Measurements from ENCODE around the gene JAZF1.

Gene JAZF1

GRCh38 chr7:28133872-28134271, 46.7 kb downstream of the JAZF1 start:
- Histone ChIP-seq H3K4me1 (ENCODE audit: control insufficient read depth, low read length) (peaks cover 28% of the 10 kb centered on the region), H3K27ac (ENCODE audit: low read depth, low read length) (no peak overlapping the region), H3F3A (ENCODE audit: control insufficient read depth, insufficient read depth) (no peaks in the 10 kb centered on the region), H3K79me2 (ENCODE audit: control insufficient read depth, low read length) (peaks cover 87% of the 10 kb centered on the region), H4K20me1 (ENCODE audit: control insufficient read depth, insufficient read depth, low read depth, low read length) (no peaks in the 10 kb centered on the region), H3K4me3 (ENCODE audit: low read length) (no peak overlapping the region), H3K36me3 (ENCODE audit: control insufficient read depth, low read length) (peaks cover 10% of the 10 kb centered on the region), H3K4me2 (ENCODE audit: low read length) (no peak overlapping the region), H3K9me2 (replicated peaks; ENCODE audit: control insufficient read depth, low read length) (no peaks in the 10 kb centered on the region), H3K9me3 (ENCODE audit: control insufficient read depth, insufficient read depth, low read length) (no peaks in the 10 kb centered on the region), H3K27me3 (ENCODE audit: control insufficient read depth, low read length) (no peaks in the 10 kb centered on the region)
- TF ChIP-seq CTCF (IDR thresholded peaks at IDR 0.05; ENCODE audit: low read depth, low read length, poor library complexity, severe bottlenecking): no peak
- TF ChIP-seq EZH2phosphoT487 (IDR thresholded peaks at IDR 0.05; ENCODE audit: borderline replicate concordance, low read length): no peak

- Histone ChIP-seq H3K27me3 (ENCODE audit: control insufficient read depth, low read length) (no peaks in the 10 kb centered on the region), H3K27ac (ENCODE audit: low read depth, low read length) (no peak overlapping the region), H3K4me1 (ENCODE audit: control insufficient read depth, low read length) (peaks cover 34% of the 10 kb centered on the region), H3F3A (ENCODE audit: control insufficient read depth, insufficient read depth) (no peaks in the 10 kb centered on the region), H3K79me2 (ENCODE audit: control insufficient read depth, low read length) (peaks cover 90% of the 10 kb centered on the region), H3K4me2 (ENCODE audit: low read length) (no peak overlapping the region), H3K4me3 (ENCODE audit: low read length) (no peak overlapping the region), H4K20me1 (ENCODE audit: control insufficient read depth, insufficient read depth, low read depth, low read length) (no peaks in the 10 kb centered on the region), H3K9me2 (replicated peaks; ENCODE audit: control insufficient read depth, low read length) (no peaks in the 10 kb centered on the region), H3K36me3 (ENCODE audit: control insufficient read depth, low read length) (peaks cover 14% of the 10 kb centered on the region), H3K9me3 (ENCODE audit: control insufficient read depth, insufficient read depth, low read length) (no peaks in the 10 kb centered on the region)
- TF ChIP-seq EZH2phosphoT487 (IDR thresholded peaks at IDR 0.05; ENCODE audit: borderline replicate concordance, low read length) (no peak), CTCF (IDR thresholded peaks at IDR 0.05; ENCODE audit: low read depth, low read length, poor library complexity, severe bottlenecking) (no peak)
These were observed 47.4 kb downstream of the JAZF1 start for GRCh38 chr7:28132959-28133870.

GRCh38 chr7:28130277-28130676, 50.3 kb downstream of the JAZF1 start:
- TF ChIP-seq EZH2phosphoT487 (IDR thresholded peaks at IDR 0.05; ENCODE audit: borderline replicate concordance, low read length) (no peak), CTCF (IDR thresholded peaks at IDR 0.05; ENCODE audit: low read depth, low read length, poor library complexity, severe bottlenecking) (no peak)
- Histone ChIP-seq H3K79me2 (ENCODE audit: control insufficient read depth, low read length) (peaks cover 92% of the 10 kb centered on the region), H3K9me2 (replicated peaks; ENCODE audit: control insufficient read depth, low read length) (no peaks in the 10 kb centered on the region), H4K20me1 (ENCODE audit: control insufficient read depth, insufficient read depth, low read depth, low read length) (peaks cover 6% of the 10 kb centered on the region; the same call in 1 of the 2 replicates), H3K4me2 (ENCODE audit: low read length) (no peak overlapping the region), H3F3A (ENCODE audit: control insufficient read depth, insufficient read depth) (no peaks in the 10 kb centered on the region), H3K27ac (ENCODE audit: low read depth, low read length) (no peak overlapping the region), H3K36me3 (ENCODE audit: control insufficient read depth, low read length) (peaks cover 9% of the 10 kb centered on the region), H3K9me3 (ENCODE audit: control insufficient read depth, insufficient read depth, low read length) (no peaks in the 10 kb centered on the region), H3K4me3 (ENCODE audit: low read length) (no peak overlapping the region), H3K27me3 (ENCODE audit: control insufficient read depth, low read length) (no peaks in the 10 kb centered on the region), H3K4me1 (ENCODE audit: control insufficient read depth, low read length) (peaks cover 39% of the 10 kb centered on the region)

All from DOHH2 (cell line).